ENCODE data around the gene TNK1.

Gene TNK1

GRCh38 chr17:7410634-7411426 is 29.9 kb downstream of the TNK1 start:
- DNase-seq (ENCODE audit: low read depth in 2 of 2), result no peak

GRCh38 chr17:7411427-7411750 is 30.5 kb downstream of the TNK1 start:
- DNase-seq (ENCODE audit: low read depth in 2 of 2), result no peak

DNA sequence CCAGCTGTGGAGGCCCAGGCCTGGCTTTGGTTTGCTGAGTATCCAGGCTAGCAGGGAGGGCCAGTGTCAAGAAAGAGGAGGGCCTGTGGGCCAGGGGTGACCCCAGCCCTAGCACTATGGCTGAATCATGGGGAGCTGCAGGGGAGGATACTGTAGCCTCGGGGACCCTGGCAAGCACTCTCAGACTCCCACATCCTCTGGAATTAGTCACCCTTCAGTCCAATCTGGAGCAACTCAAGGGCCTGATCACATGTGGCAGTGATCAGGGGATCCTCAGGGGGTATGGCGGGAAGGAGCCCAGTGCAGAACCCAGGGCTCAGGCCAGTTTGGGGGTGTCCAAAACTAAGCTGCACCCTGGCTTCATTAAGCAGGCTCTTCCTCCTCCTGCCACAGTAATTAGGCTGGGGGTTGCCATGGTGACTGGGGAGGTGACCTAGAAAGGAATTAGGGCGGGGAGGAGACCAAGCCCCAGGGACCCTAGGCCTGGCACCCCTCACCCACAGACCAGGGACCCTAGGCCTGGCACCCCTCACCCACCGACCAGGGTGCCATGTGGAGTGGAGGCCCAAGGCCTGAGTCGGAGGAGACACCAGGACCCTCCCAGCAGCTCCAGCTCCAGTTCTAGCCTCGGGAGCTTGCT is 32.6 kb downstream of the TNK1 start:
- no peak for DNase-seq (ENCODE audit: low read depth in 2 of 2)

- DNase-seq (ENCODE audit: low read depth in 2 of 2), result no peak
Measured at GRCh38 chr17:7414837-7415236, 33.9 kb downstream of the TNK1 start.

GRCh38 chr17:7415784-7416183 is 34.9 kb downstream of the TNK1 start:
- DNase-seq (ENCODE audit: low read depth in 2 of 2), result no peak

DNA sequence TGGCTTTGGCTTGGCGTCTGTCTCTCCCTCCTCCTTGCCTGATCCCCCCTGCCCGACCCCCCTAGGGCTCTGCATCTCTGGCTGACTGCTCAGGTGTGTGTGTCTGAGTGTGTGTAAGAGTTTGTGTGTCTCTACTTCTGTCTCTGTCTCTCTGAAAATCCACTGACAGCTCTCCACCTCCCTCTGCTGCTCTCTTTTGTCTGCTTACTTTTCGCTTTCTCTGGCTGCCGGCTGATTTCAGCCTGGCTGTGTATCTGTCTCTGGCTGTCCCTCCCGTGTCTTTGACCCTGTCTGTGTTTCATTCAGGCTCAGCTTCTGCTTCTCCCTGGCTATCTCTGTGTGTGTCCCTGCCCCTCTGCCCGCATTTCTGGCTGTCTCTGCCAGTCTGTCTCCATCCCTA is 35.4 kb downstream of the TNK1 start:
- DNase-seq (ENCODE audit: low read depth in 2 of 2), result no peak

DNA sequence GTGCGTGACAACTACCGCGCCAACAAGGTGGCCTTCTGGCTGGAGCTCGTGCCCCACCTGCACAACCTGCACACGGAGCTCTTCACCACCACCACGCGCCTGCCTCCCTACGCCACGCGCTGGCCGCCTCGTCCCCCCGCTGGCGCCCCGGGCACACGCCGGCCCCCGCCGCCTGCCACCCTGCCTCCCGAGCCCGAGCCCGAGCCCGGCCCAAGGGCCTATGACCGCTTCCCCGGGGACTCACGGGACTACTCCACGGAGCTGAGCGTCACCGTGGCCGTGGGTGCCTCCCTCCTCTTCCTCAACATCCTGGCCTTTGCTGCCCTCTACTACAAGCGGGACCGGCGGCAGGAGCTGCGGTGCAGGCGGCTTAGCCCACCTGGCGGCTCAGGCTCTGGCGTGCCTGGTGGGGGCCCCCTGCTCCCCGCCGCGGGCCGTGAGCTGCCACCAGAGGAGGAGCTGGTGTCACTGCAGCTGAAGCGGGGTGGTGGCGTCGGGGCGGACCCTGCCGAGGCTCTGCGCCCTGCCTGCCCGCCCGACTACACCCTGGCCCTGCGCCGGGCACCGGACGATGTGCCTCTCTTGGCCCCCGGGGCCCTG is 36.3 kb downstream of the TNK1 start:
- no peak for DNase-seq (ENCODE audit: low read depth in 2 of 2)

GRCh38 chr17:7418472-7419152 is 37.7 kb downstream of the TNK1 start:
- no peak for DNase-seq (ENCODE audit: low read depth in 2 of 2)

DNA sequence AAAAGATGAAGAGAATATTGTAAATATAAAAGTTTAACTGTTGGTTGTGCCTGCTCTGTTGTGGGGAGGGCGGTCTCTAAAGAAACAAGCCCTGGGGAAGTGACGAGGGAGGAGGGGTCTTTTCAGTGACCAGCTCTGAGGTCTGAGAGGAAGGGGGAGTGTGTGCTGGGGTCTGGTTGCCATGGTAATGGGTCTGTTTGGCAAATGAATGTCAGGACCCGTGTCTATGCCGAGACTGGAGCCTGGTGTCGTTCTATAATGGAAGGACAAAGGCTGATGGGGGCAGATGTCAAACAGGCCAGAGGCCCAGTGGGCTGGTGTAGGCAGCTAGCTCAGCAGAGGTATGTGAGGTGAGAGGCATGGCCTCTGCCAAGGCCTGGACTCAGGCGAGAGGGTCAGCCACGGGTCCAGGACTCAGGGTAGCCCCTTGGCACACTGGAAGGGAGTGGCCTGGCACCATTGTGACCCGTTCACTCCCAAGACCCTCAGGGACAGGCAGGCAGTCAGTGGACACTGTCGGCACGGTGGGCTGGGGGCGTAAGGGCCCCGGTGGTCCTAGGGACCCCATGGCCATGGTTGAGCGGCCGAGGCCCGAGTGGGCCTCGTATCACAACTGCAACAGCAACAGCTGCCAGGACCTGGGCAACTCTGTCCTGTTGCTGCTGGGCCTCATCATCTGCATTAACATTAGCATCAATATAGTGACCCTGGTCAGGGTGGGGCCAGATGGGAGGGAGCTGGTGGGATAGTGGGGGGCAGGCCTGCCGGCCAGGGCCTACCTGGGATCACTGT is 39.1 kb downstream of the TNK1 start, which contains the start of gene SPEM1:
SPEM1 (plus strand) TSS at position 506 of the 792 bp plus-strand sequence; CDS start at position 567, 61 bp downstream.
- no peak for DNase-seq (ENCODE audit: low read depth in 2 of 2)

DNA sequence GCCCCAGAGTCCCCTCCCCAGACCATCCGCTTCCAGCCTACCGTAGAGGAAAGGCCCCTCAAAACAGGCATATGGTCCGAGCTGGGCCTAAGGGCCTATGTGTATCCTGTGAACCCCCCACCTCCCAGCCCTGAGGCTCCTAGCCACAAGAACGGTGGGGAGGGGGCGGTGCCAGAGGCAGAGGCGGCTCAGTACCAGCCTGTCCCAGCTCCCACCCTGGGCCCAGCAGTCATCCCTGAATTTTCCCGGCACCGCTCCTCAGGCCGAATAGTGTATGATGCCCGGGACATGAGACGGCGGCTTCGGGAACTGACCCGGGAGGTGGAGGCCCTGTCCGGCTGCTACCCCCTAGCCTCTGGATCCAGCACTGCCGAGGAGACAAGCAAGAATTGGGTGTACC is 40.3 kb downstream of the TNK1 start:
- DNase-seq (ENCODE audit: low read depth in 2 of 2), result no peak

DNA sequence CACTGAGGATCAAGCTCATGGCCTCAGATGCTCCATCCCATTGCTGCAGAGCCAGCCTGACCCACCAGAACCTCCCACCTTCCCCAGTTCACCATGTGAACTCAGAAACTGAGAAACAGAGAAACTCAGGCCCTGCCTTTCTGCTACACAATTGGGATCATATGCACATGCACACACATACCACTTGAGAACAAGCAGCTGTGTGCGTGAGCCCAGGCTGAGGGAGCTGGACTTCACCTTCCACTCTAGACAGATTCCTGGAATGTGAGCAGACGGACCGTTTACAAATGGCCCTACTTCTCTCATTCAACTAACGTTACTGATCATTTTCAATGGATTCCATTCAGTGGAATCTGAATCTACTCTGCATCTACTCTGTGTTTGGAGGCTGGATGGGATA is 42.8 kb downstream of the TNK1 start:
- DNase-seq (ENCODE audit: low read depth in 2 of 2), result no peak

- DNase-seq (ENCODE audit: low read depth in 2 of 2), result no peak
Measured at GRCh38 chr17:7425316-7425715, 44.4 kb downstream of the TNK1 start, which contains the start of gene SPEM2. Gene SPEM2 (plus strand): TSS chr17:7425616. CDS start chr17:7425689, 73 bp downstream.

GRCh38 chr17:7425756-7426155 is 44.9 kb downstream of the TNK1 start:
- no peak for DNase-seq (ENCODE audit: low read depth in 2 of 2)

GRCh38 chr17:7426203-7426863 is 45.4 kb downstream of the TNK1 start:
- DNase-seq (ENCODE audit: low read depth in 2 of 2), result no peak

GRCh38 chr17:7426896-7427489 is 46.1 kb downstream of the TNK1 start:
- DNase-seq (ENCODE audit: low read depth in 2 of 2), result no peak

DNA sequence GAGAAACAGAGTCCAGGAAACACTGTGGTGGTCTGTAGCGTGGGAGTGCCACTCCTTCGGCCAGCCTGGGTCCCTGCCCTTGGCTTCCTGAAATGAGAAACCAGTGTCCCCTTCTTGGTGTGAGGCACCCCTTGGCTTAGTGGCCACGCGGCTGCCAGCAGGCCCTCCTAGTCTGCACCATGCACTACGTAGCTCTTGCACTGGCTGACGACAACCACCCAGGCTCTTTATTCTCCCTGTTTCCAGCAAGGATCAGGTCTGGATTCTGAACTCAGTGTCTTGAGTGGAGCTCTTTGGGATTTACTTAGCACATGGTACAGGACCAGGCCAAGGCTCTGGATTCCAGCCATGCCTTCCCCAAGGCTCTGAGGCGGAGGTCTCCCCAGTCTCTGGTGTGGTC is 46.7 kb downstream of the TNK1 start:
- no peak for DNase-seq (ENCODE audit: low read depth in 2 of 2)

DNA sequence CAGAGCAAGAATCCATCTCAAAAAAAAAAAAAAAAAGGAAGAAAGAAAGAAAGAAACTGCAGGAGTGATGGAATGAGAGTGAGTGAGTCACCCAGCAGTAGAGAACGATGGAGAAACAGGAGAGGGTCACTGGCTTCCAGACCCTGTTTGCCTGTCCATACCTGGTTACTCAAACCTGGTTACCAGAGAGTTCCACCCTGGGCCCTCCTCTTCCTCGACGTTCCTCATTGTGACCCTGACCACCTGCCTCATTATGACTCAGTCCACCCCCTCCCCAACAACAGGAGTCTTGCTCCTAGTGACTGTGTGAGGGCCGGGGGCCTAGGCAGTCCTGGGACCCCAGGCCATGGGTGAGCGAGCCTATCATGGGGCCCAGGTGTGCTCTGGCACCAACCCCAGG is 47.7 kb downstream of the TNK1 start, which contains the start of gene SPEM3:
SPEM3 (plus strand) TSS at position 301 of the 400 bp plus-strand sequence; CDS start at position 347, 46 bp downstream.
- no peak for DNase-seq (ENCODE audit: low read depth in 2 of 2)

DNA sequence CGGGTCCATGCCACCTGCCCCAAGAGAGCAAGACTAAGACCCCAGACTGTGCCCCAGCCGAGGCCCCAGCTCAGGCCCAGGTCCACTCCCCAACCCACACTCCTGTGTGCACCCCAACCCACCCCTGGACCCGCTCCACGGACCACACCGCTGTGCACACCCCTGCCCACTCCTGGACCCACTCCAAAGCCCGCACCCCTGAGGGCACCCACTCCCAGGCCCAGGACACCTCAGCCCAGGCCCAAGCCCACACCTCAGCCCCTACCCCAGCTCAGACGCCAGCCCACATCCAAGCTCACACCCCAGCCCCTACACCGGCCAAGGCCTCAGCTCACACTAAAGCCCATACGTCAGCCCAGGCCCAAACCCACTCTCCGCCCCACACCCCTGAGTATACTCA is 48.8 kb downstream of the TNK1 start:
- DNase-seq (ENCODE audit: low read depth in 2 of 2), result no peak

DNA sequence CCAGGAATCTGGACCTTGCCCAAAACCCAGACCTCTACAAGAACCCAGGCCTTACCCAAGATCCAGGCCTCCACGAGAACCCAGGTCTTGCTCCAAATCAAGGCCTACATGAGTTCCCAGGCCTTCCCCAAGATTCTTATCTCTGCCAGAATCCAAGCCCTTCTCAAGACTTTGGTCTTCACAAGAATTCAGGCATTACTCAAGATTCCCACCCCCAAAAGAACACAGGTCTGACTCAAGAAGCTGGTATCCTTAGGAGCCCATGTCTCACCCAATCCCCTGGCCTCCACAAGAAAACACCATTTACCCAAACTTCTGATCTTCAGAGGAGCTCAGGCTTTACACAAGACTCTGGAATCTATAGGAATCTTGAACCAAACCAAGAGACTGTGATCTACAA is 50.3 kb downstream of the TNK1 start:
- no peak for DNase-seq (ENCODE audit: low read depth in 2 of 2)

DNA sequence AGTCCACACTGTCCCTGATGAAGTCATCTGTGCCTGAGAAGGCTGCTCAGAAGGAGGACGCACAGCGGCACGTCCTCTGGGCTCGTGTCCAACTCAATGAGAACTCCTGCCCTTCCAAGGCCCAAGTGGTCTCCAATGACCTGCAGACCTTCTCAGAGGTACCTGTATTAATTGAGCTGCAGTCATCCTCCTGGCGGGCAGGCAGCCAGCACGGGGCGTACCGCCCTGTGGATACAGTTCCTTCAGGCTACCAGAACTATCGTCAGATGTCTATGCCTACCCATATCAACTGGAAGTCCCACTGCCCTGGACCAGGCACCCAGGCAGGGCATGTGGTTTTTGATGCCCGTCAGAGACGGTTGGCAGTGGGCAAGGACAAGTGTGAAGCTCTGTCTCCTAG is 51.4 kb downstream of the TNK1 start:
- DNase-seq (ENCODE audit: low read depth in 2 of 2), result no peak
